GM12872 (cell line): ENCODE measurements around the gene ORM2.

Experiments
- TF ChIP-seq, protein P1 (sequence below): IDR thresholded peaks from 3 replicates; pipeline ENCODE4 v1.5.1; 2011; ENCODE audit warnings: low read depth, mild to moderate bottlenecking, low read length, moderate library complexity; ENCODE audit not compliant: insufficient read depth

Gene ORM2

DNA sequence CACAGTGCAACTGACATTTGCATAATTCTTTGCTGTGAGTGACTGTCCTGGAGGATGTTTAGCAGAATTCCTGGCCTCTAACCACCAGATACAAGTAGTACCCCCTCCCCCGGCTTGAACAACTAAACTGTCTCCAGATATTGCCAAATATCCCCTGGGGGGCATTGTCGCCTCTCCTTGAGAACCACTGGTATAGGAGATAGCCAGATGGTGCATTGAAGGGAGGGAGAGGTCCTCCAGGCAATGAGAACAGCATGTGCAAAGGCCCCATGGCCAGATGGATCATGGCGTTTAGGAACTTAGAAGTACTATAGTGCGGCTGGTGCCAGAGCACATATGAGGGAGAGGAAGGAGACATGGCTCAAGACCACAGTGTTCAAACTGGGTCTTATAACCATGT, 25.7 kb upstream of the ORM2 start:
- TF ChIP-seq, protein P1, sequence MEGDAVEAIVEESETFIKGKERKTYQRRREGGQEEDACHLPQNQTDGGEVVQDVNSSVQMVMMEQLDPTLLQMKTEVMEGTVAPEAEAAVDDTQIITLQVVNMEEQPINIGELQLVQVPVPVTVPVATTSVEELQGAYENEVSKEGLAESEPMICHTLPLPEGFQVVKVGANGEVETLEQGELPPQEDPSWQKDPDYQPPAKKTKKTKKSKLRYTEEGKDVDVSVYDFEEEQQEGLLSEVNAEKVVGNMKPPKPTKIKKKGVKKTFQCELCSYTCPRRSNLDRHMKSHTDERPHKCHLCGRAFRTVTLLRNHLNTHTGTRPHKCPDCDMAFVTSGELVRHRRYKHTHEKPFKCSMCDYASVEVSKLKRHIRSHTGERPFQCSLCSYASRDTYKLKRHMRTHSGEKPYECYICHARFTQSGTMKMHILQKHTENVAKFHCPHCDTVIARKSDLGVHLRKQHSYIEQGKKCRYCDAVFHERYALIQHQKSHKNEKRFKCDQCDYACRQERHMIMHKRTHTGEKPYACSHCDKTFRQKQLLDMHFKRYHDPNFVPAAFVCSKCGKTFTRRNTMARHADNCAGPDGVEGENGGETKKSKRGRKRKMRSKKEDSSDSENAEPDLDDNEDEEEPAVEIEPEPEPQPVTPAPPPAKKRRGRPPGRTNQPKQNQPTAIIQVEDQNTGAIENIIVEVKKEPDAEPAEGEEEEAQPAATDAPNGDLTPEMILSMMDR: no peak

DNA sequence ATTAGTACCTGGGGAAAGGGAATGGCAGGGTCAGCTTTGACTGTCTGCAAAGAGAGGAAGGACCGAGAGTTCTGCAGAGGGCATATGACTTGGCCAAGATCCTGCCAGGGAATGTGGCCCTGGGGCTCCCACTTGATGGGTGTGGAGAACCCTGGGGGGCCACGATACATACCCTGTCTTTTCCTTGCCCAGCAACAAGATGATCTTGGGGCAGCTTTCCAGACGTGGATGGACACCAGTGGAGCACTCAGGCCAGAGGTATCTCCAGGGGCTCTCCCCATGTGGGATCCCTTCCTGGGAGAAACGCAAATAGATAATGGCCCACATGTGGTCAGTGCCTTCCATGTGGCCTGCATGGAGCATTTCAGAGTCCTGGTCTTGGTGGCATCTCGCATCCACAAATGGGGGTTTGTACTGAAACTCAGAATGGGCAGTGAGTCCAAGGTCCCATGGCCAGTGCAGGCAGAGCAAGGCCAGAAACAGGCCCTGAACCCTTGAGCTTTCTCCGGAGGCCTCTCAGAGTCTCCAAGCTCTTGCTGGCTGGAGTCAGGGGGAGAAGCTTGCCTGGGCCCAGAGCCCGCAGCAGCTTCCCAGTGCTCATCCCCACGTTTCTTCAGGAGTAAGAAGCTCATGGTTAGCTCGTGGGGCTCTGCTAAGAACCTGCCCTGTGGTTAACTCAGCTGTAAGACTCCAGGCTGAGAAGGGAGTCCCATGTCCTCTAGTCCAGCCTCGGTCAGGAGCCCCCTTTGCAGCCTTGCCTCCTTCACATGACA, 25.1 kb upstream of the ORM2 start:
- TF ChIP-seq, protein P1: no peak

DNA sequence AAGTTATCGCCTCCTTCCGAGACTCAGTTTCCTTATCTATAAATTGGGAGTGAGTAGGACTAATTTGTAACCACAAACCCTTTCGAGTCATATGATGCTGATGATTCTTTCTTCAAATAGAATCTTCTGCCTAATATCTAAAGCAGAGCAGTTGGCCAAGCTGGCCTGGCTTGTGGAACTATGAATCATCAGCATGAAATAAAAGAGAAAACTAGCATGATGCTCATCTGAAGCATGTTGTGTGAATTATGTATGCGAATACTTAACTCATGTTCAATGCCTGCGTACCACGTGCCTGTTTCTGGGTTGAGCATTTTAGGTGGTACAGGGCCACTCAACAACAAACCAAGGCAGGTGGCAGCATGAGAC, 21.8 kb upstream of the ORM2 start:
- TF ChIP-seq, protein P1: no peak

DNA sequence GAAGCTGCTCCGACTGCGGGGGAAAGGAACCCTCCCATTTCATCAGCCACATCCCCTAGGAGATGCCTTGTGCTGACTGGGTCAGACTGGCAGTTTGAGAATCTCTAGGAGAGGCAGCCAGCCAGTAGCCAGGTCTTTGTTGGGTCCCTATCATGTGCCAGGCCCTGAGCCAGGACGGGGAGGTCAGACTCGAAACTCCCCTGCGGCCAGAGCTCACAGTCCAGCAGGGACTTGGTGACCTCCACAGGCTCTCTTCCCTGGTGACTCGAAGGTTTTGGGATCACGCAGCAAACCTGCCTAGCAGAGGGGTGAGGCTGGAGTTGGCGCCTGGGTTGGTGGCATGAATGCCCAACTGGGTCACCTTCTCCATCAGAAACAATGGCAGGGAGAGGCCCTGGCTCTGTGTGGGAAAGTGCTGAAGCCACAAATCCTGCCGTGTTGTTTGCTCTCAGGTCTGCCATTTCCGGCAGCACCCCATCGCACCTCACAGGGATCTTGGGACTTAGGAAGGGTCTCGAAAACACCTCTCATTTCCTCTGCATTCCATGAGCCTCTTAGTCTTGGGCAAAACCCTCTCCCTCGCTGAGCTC, 21.2 kb upstream of the ORM2 start:
- TF ChIP-seq, protein P1: no peak

DNA sequence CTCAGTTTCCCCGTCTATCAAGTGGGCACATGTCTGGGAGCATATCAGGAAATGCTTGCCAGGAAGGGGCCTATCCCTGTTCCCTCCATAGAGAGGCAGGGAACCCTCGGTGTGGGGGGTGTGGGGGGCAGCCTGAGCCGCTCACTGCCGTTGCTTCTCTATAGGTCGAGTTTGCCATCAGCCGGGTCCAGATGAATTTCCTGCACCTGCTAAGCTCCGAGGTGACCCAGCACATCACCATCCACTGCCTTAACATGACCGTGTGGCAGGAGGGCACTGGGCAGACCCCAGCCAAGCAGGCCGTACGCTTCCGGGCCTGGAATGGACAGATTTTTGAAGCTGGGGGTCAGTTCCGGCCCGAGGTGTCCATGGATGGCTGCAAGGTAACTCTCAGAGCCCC, 20.6 kb upstream of the ORM2 start:
- TF ChIP-seq, protein P1: no peak

DNA sequence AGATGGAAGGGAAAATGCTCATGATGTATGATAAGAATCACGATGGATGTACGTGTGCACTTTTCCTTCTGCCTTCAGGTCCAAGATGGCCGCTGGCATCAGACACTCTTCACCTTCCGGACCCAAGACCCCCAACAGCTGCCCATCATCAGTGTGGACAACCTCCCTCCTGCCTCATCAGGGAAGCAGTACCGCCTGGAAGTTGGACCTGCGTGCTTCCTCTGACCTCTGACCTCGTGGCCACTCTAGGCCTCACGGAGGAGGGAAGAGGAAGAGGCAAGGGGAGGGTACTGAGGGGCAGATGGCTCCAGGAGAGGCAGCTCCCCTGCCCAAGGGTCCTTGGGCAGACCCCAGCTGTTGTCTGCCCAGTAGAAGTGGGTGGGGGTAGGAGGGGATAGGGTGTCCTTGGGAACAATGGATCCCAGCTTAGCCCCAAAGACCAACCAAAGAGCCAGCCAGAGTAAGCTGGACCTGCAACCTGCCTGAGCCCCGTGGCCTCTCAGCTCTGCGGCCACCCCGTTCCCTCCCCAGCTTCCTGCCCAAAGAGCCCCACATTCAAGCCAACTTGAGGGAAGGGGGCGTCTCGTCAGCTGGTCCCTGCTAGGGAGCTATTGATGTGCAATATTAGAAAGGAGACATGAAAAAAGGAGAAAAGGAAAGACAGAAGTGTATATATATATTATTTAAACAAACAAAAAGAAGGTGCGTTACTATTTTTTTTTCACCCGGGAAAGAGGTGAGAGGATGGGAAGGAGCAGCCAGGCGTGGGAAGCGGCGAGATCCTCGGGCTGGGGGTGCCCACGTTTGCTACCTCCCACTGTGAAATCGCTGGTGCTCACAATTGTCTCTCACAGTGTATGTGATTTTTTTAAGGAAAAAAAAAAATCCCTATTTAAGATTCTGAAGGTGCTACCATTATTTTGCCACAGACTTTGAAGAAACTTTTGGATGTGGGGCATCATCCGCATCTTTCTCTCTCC, 18.9 kb upstream of the ORM2 start:
- TF ChIP-seq, protein P1: no peak
